Right forelimb (tissue), 1 donor: ENCODE data around the gene PTMS.
A peak's percentile ranks its signal among the peaks of the same experiment; 100 is the strongest.
"Not testable (repeated sequence)": the region's sequence is repeated elsewhere in the genome, so short reads cannot be mapped to it uniquely, and the experiment has no call there.

ENCODE experiments used
- DNase-seq: peaks from one replicate; pipeline ENCODE4 v3.0.0-alpha.2; 2018

PTMS gene

DNA sequence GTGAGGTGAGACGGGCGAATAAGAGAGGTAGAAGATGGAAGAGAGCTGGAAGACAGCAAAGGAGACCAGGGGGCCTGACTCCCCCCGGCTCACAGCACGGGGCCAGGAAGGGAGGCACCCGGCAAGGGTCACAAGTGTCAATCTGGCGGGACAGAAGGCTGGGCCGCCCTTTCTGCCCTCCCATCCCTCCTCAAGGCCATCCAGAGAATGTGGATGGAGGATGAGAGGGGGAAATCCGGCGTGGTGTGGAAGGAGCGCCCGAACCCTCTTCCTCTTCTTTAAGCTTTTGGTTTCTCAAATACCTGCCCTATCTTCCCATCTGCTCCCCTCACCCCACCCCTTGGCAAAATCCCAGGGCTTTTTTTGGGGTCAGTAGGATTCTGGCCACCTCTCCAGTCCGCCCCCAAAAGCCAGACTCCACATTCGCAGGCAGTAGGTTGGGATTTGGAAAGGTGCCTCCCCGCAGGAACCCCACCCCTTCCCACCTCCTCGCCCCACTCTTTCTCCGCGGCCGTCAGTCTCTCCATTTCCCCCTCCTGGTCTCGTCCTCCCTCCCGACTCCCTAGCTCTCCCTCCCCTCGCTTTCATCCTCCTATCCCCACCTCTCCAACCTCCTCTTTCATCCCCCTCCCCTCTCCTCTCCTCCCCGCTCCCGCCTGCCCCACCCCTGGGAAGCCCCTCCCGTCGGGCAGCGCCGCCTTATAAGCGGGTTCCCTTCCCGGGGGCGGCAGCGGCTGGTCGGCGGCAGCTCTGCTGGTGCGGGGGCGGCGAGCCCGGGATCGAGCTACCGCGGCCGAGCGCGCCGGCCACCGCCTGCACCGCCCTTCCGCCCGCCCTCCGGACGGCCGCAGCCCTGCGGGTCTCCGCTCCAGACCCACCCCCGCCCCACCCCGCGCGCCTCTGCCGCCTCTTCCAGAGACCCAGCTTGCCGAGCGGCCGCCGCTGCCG is at the start of gene PTMS:
TSS of gene PTMS (plus strand) at position 730 of the 948 bp plus-strand sequence. CDS start 343 bp downstream, outside the sequence.
- peak; percentile 93 for DNase-seq

GRCh38 chr12:6716874-6717437 is 49.2 kb upstream of the PTMS start:
- no peak for DNase-seq

DNA sequence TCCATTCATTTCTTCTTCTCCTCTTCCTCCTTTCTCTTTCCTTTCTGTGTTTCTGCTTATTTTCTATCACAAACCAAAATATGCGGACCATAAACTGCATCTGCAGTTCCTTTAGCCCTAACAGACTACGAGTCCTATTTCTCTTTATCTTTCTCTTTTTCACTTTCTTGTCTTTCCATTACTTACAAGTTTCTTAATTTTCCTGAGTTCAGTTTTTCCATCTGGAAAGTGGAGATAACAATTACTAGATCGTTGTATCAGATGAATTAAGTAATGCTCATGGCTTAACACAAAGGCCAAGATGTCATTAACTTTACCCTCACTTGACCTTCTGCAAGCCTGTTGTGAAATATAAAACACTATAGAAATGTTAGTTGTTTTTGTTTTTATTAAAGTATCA is 43.3 kb upstream of the PTMS start:
- DNase-seq, result no peak

DNA sequence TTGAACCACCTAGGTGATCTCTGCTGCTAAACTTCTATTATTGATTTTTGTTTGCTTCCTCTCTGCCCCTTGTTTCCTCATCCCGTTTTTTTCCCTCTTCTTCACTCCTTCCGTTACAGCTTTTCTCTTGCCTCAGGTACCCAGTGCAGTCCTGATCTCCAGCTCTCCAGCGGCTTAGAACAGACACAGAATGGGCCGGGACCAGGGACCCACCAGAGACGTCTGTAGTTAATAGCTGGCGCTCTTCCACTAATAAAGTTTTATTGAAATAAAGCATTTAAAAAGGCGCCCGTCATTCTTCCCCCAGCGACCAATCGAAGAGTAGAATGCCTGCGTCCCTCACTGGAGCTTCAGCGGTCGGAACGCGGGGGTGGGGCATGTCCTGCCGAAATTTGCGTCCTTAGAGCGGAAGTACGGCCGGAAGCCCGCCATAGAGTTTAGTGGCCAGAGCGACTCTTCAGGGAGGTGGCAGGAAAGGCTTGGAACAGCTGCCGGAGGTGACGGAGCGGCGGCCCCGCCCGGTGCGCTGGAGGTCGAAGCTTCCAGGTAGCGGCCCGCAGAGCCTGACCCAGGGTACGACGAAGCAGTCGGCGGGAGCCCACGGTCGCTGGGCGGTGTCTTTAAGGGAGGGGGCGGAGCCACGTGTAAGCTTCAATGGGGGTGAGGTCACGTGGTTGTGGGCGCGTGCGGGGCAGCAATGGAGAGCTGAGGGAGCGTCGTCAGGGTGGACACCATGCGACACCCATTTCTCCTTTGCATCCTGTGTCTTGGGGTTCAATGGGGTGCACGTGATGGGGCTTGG is 42.4 kb upstream of the PTMS start, which contains the start of gene COPS7A:
TSS of gene COPS7A (plus strand) at position 440 of the 802 bp plus-strand sequence. CDS start 611 bp downstream, outside the sequence.
- DNase-seq, result peak; percentile 97

DNA sequence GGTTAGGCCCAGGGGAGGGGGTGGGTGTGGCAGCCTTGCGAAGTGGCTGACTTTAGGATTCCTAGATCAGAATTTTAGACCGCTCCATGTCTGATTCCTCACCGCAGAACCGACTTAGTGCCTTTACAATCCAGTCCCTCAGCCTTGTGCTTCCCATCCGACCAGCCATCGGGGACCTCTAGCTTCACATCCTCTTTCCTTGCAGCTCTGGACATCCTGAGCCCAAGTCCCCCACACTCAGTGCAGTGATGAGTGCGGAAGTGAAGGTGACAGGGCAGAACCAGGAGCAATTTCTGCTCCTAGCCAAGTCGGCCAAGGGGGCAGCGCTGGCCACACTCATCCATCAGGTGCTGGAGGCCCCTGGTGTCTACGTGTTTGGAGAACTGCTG is 41.8 kb upstream of the PTMS start:
- no peak for DNase-seq

GRCh38 chr12:6725350-6725749 is 40.8 kb upstream of the PTMS start:
- no peak for DNase-seq

GRCh38 chr12:6729186-6729585 is 37.0 kb upstream of the PTMS start:
- no peak for DNase-seq

DNA sequence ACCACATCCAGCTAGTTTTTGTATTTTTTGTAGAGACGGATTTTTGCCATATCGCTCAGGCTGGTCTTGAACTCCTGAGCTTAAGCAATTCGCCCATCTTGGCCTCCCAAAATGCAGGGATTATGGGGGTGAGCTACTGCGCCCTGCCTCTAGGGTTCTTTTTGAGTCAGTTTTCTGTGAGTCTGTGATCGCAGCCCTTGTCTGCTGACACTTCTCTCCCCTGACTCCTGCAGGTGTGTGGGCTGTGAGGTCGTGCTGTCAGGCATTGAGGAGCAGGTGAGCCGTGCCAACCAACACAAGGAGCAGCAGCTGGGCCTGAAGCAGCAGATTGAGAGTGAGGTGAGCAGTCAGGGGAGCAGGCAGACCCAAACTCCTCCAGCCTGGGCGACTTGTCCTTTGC is 36.0 kb upstream of the PTMS start:
- DNase-seq, result no peak

- DNase-seq, result no peak
These were observed 31.4 kb upstream of the PTMS start for GRCh38 chr12:6734506-6735387.

- peak; percentile 54 for DNase-seq
These were observed 30.5 kb upstream of the PTMS start for GRCh38 chr12:6735448-6736191.

DNA sequence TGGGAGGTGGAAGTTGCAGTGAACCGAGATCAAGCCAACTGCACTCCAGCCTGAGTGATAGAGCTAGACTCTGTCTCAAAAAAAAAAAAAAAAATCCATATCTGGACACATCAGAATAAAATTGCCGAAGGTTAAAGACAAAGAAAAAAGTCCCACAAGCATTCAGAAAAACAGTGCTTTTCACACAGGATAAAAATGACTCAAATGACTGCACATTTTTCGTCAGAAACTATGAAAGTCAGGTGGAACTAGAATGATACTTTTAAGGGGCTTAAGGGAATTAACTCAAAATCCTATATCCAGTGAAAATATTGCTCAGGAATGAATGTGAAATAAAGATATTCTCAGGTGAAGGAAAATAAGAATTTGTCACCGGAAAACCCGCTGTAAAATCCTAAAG is 29.4 kb upstream of the PTMS start:
- no peak for DNase-seq

- not testable (repeated sequence) for DNase-seq
These were observed 24.1 kb upstream of the PTMS start for GRCh38 chr12:6742080-6742479.

DNA sequence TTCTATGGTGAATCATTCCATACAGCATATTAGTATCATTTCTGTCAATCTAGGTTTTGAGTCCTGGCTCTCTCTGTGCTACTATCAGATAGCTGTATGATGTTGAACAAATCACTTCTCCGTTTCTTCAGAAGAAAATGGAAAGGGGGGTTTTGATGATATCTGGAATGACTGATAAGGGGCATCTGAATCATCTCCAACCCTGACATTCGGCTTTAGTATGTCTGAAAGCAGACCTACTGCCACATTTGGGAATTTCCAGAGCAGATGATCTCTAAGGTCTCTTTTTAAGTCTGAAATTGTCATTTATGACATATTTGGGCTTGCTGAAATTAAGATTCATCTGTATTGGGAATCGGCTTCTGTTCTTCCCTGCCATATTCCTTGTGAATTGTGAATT is 23.3 kb upstream of the PTMS start:
- DNase-seq, result no peak

DNA sequence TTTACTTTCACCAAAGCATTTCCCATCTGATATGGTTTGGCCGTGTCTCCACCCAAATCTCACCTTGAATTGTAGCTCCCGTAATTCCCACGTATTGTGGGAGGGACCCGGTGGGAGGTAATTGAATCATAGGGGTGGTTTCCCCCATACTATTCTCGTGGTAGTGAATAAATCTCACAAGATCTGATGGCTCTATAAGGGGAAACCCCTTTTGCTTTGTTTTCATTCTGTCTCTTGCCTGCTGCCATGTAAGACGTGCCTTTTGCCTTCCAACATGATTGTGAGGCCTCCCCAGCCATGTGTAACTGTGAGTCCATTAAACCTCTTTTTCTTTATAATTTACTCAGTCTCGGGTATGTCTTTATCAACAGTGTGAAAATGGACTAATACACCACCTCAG is 22.9 kb upstream of the PTMS start:
- not testable (repeated sequence) for DNase-seq

DNA sequence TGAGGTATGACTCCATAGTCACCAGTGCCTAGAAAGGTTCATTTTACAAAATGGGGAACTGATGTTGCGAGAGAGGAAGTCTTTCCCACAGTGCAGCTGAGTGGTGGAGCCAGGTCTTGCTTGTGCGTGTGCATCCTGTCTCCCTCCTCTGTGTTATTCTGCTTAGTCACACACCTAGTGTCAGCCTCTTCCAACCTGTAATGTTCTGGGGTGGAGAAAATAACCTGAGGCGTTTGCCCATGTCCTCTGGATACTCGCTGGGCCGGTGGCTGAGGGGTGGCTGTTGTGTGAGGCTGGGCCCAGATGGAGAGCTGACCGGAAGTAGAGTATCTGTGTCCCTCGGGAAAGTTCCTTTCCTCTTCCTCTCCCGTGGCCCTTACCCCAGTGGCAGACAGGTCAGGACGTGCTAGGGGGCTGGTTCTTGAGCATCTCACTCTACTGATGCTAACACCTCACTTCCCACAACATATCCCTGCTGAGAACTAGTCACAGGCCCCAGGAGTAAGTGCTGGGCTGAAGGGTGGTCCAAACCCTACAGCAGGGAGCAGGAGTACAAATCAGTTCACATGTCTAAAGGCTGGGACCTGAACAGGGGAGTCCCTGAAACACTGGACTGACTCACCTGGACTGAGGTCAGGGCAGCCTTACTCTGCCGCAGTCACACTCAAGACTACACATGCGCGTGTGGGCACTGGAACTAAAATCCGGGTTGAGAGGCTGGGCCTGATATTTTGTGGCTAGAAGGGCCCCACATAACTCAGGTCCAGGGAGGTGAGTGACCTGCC is 20.2 kb upstream of the PTMS start:
- no peak for DNase-seq

- no peak for DNase-seq
These were observed 18.9 kb upstream of the PTMS start for GRCh38 chr12:6747216-6747615.

DNA sequence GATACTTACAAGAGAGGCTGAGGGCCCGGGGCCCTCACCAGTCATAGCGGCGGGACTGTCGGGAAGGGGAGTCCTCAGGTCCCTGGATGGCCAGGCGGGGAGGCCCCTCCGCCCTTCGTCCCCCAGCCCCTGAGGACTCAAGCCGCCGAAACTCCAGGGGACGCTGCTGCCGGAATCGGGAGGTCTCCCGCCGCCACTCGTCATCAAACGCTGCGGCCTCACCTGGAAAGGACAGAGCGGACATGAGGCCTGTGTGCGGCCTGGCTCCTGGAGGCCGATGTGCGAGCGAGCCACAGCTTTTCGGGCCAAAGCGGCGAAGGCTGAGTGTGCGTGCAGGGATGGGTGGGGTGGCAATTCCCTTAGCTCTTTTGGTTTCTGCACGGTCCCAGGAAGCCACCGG is 17.4 kb upstream of the PTMS start:
- DNase-seq, result no peak

DNA sequence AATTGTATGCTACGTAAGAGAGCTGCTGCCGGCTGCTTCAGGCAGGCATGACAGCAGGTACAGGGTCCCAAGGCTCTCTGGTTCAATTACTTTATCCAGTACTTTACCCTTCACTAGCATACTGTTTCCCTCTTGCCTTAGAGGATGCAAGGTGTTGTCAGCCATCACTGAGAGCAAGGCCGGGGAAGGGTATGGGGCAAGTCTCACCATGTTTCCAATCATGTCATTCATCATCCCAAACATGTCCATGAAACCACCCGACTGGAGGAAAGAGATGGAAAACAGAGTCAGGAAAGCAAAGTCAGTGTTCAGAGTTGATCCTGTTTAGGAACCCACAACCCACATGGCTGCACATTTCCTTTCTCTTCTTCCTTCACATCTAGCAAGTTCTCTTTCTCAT is 15.7 kb upstream of the PTMS start:
- DNase-seq, result no peak

DNA sequence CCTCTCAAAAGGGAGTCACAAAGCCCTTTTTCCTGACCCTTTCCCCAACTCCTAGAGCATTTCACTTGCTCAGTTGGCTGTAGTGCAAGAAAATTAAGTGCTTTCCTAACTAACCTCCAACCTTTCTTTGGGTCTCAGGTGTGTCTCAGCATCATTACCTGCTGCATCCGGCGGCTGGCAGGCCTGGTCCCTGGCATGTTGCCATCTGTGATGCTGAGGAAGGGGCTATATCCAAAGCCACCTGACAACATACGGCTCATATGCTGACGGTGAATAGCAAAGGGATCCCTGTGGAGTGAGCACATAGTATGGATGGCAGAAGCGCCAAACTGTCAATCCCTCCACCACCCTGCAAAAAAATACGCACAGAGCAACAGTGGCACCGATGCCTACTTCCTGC is 14.4 kb upstream of the PTMS start:
- DNase-seq, result no peak

- no peak for DNase-seq
These were observed 13.8 kb upstream of the PTMS start for GRCh38 chr12:6752167-6752920.
